ENCODE results near the gene RPS29. TPM values are rescaled to one million over a fixed set of nuclear protein-coding genes. Genes with fewer than 3 reads are reported as not detected.

The RPS29 gene
- total RNA-seq, 1 experiment from 2014 or later: 1,733 TPM

DNA sequence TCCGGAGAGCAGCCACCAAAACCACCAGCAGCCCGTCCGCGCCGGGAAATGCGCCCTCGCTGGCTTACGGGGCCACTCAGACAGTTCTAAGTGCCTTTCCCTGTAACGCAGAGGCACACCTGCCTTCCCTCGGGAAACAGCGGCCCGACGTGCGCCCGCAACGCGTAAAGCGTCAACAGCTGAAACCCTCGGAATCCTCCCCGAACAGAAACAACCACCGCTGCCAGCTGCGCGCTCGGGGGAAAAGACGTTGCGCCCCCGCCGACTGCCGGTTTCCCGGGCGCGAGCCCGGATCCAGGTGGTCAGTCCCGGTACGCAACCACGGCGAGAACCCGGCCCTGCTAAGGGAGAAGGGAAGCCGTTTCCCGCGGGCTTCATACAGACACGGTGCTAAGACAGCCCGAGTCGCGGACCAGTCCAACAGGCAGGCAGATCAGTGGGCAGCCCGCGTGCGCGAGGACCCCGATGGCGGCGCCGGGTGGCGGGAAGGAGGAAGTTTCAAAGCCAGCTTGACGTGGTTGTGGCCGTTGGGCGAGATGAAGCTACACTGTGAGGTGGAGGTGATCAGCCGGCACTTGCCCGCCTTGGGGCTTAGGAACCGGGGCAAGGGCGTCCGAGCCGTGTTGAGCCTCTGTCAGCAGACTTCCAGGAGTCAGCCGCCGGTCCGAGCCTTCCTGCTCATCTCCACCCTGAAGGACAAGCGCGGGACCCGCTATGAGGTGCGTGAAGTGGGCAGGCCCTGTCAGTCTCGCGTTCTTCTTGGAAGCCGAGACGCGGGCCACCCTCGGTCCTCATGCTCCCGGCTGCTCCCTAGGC lies 12.5 kb upstream of the RPS29 start, which contains the start of gene LRR1:
TSS of gene LRR1 (plus strand) at position 456 of the 816 bp plus-strand sequence. CDS start at position 537, 81 bp downstream.
- Mint-ChIP-seq H3K4me1 (ENCODE audit: low read depth, unreplicated experiment) (peaks cover 25% of the 10 kb centered on the region), H3K36me3 (ENCODE audit: insufficient read depth, unreplicated experiment) (peaks cover 30% of the 10 kb centered on the region), H3K27me3 (ENCODE audit: insufficient read depth, unreplicated experiment) (no peaks in the 10 kb centered on the region), H3K9me3 (ENCODE audit: unreplicated experiment) (no peaks in the 10 kb centered on the region), H3K27ac (ENCODE audit: unreplicated experiment) (peak within 1 kb of the TSS; percentile 97), H3K4me3 (ENCODE audit: unreplicated experiment) (peak within 1 kb of the TSS; percentile 97)
- Histone ChIP-seq H3K9me3 (no peaks in the 10 kb centered on the region), H3K4me3 (ENCODE audit: low read depth, low read length) (peak within 1 kb of the TSS; percentile 78), H3K36me3 (ENCODE audit: control insufficient read depth, insufficient read depth, low read length) (no peaks in the 10 kb centered on the region), H3K4me1 (peaks cover 24% of the 10 kb centered on the region), H3K27me3 (replicated peaks; ENCODE audit: control insufficient read depth, insufficient read depth, low read length) (no peaks in the 10 kb centered on the region)
- intact Hi-C loops (cut with micrococcal nuclease; ENCODE audit: unreplicated experiment): loop anchor here (1.0 kb wide), 2 partner anchors 12 to 22 kb away; partner anchors contain the start of genes MGAT2, RPL36AL and RPS29
- peak; percentile 91 to 94 for DNase-seq
- POLR2A ChIA-PET: interaction anchor here (1.3 to 1.8 kb wide), 3 partner anchors 12 to 35 kb away, joined by 7 to 12 read pairs (median 9); partner anchors contain the start of genes MGAT2, RPL36AL and RPS29
- CTCF ChIA-PET: interaction anchor here (1.0 to 1.1 kb wide), 2 partner anchors 12 to 22 kb away, joined by 3 to 5 read pairs; partner anchors contain the start of genes MGAT2 and RPL36AL
- TF ChIP-seq, protein P1, sequence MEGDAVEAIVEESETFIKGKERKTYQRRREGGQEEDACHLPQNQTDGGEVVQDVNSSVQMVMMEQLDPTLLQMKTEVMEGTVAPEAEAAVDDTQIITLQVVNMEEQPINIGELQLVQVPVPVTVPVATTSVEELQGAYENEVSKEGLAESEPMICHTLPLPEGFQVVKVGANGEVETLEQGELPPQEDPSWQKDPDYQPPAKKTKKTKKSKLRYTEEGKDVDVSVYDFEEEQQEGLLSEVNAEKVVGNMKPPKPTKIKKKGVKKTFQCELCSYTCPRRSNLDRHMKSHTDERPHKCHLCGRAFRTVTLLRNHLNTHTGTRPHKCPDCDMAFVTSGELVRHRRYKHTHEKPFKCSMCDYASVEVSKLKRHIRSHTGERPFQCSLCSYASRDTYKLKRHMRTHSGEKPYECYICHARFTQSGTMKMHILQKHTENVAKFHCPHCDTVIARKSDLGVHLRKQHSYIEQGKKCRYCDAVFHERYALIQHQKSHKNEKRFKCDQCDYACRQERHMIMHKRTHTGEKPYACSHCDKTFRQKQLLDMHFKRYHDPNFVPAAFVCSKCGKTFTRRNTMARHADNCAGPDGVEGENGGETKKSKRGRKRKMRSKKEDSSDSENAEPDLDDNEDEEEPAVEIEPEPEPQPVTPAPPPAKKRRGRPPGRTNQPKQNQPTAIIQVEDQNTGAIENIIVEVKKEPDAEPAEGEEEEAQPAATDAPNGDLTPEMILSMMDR (IDR thresholded peaks at IDR 0.05; ENCODE audit: insufficient read depth in 1 of 2, low read depth in 1 of 2, low read length in 1 of 2, severe bottlenecking in 1 of 2, unreplicated experiment in 1 of 2): no peak
- BruUV-seq (replicated peaks): no TSS peak

DNA sequence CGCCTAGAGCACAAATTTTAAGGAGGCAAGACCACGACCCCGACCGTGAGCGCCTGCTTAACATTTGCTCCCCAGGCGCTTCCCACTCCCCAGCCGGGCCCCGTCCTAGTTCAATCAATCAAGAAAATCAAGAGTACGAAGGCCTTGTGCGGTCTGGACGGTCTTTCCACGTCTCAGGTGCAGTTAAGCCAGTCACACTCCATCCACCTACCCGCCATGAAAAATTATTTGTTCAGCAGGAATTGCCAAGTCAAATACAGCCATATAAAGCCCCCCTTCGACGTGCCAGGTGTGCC lies 12.0 kb upstream of the RPS29 start:
- peaks cover 25% of the 10 kb centered on the region for H3K4me1 Mint-ChIP-seq (ENCODE audit: low read depth, unreplicated experiment)
- no peaks in the 10 kb centered on the region for H3K27me3 Mint-ChIP-seq (ENCODE audit: insufficient read depth, unreplicated experiment)
- Histone ChIP-seq H3K36me3 (ENCODE audit: control insufficient read depth, insufficient read depth, low read length) (no peaks in the 10 kb centered on the region), H3K9me3 (no peaks in the 10 kb centered on the region), H3K27me3 (replicated peaks; ENCODE audit: control insufficient read depth, insufficient read depth, low read length) (no peaks in the 10 kb centered on the region), H3K4me3 (ENCODE audit: low read depth, low read length) (peak overlapping the region; percentile 78), H3K4me1 (peaks cover 24% of the 10 kb centered on the region)
- H3K9me3 Mint-ChIP-seq (ENCODE audit: unreplicated experiment): no peaks in the 10 kb centered on the region
- intact Hi-C loops (cut with micrococcal nuclease; ENCODE audit: unreplicated experiment): loop anchor here (1.0 kb wide), 2 partner anchors 12 to 22 kb away; partner anchors contain the start of genes MGAT2, RPL36AL and RPS29
- CTCF ChIA-PET: interaction anchor here (1.0 kb wide), 1 partner anchor 137 kb away, joined by 3 read pairs; no protein-coding TSS in a partner anchor
- TF ChIP-seq, protein P1 (IDR thresholded peaks at IDR 0.05; ENCODE audit: insufficient read depth in 1 of 2, low read depth in 1 of 2, low read length in 1 of 2, severe bottlenecking in 1 of 2, unreplicated experiment in 1 of 2): no peak
- POLR2A ChIA-PET: interaction anchor here (1.0 to 1.8 kb wide), 3 partner anchors 12 to 22 kb away, joined by 4 to 12 read pairs (median 9); partner anchors contain the start of genes MGAT2, RPL36AL and RPS29
- H3K4me3 Mint-ChIP-seq (ENCODE audit: unreplicated experiment): peak overlapping the region; percentile 97
- no TSS peak for BruUV-seq (replicated peaks)
- DNase-seq: no peak
- H3K27ac Mint-ChIP-seq (ENCODE audit: unreplicated experiment): peak overlapping the region; percentile 97
- peaks cover 27% of the 10 kb centered on the region for H3K36me3 Mint-ChIP-seq (ENCODE audit: insufficient read depth, unreplicated experiment)

DNA sequence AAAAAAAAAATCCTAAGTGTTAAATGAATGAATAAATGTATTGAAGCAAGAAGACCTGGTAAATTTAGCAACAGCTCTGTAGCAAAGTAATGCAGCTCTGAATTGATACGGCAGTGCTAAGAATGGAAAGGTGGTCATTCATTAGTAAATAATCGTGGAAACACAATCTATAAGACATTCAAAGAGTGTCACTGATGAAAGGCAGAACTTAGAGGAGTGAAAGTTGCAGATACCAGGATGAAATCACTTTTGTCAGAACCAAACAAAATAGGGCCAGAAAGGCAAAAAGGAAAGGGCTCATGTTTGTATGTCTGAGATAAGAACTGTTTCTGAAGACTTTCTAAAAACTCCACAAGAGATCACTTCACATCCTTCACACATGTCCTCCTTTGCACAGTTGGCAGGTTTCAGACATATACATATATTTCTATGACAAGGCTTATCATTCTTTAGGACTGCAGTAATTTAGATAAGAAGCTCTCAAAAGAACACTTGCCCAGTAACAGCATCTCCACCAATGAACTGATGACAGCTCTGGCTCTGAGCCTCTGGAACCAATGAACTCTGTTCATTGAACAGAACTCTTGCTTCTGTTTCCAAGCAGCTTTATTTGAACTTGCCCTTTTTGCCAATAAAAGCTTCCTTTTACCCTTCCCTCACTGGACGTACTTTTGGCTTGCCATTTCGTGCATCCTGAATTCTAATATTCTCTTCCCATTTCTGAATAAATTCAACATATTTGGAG lies 8.3 kb upstream of the RPS29 start:
- Histone ChIP-seq H3K4me3 (ENCODE audit: low read depth, low read length) (no peak overlapping the region), H3K9me3 (no peaks in the 10 kb centered on the region), H3K27me3 (replicated peaks; ENCODE audit: control insufficient read depth, insufficient read depth, low read length) (no peaks in the 10 kb centered on the region), H3K36me3 (ENCODE audit: control insufficient read depth, insufficient read depth, low read length) (no peaks in the 10 kb centered on the region), H3K4me1 (peaks cover 24% of the 10 kb centered on the region)
- Mint-ChIP-seq H3K27me3 (ENCODE audit: insufficient read depth, unreplicated experiment) (no peaks in the 10 kb centered on the region), H3K4me1 (ENCODE audit: low read depth, unreplicated experiment) (peaks cover 14% of the 10 kb centered on the region), H3K36me3 (ENCODE audit: insufficient read depth, unreplicated experiment) (peaks cover 18% of the 10 kb centered on the region), H3K4me3 (ENCODE audit: unreplicated experiment) (no peak overlapping the region), H3K27ac (ENCODE audit: unreplicated experiment) (no peak overlapping the region), H3K9me3 (ENCODE audit: unreplicated experiment) (no peaks in the 10 kb centered on the region)
- TF ChIP-seq, protein P1 (IDR thresholded peaks at IDR 0.05; ENCODE audit: insufficient read depth in 1 of 2, low read depth in 1 of 2, low read length in 1 of 2, severe bottlenecking in 1 of 2, unreplicated experiment in 1 of 2): no peak
- BruUV-seq (replicated peaks): no TSS peak
- peak; percentile 29 to 69 for DNase-seq
- ChIA-PET CTCF (interaction anchor here (0.7 to 1.3 kb wide), 2 partner anchors 129 to 133 kb away, joined by 3 to 5 read pairs; no protein-coding TSS in a partner anchor), POLR2A (interaction anchor here (1.8 to 2.2 kb wide), 2 partner anchors 8 to 26 kb away, joined by 11 to 13 read pairs; partner anchors contain the start of genes MGAT2, RPL36AL and RPS29)
- intact Hi-C loops (cut with micrococcal nuclease; ENCODE audit: unreplicated experiment): no loop called here

Measured in Caco-2 (cell line).